OCI-LY7 (cell line): ENCODE measurements around the gene BCO2. TPM values are rescaled to one million over a fixed set of nuclear protein-coding genes. Genes with fewer than 3 reads are reported as not detected.

ENCODE experiments used
- BruUV-seq: library from RNA; stranded (reverse); fragments of 400-500 nt; replicated peaks from 2 replicates; lab custom pipeline; 2021; lab: Mats Ljungman, UMichigan
- CTCF ChIA-PET: fragments of 300-600 bp; sonication (Branson Sonifier 250); formaldehyde crosslinking; loops from one replicate; lab custom pipeline; 2022; ENCODE audit warnings: antibody characterized with exemption; ENCODE audit not compliant: unreplicated experiment; lab: Charles Lee
- POLR2A ChIA-PET: fragments of 300-600 bp; sonication (Branson Sonifier 250); formaldehyde crosslinking; loops from one replicate; lab custom pipeline; 2022; ENCODE audit warnings: antibody characterized with exemption; lab: Charles Lee
- DNase-seq: peaks from one replicate; pipeline ENCODE4 v3.0.0-alpha.2; 2015; ENCODE audit warnings: low spot score
- H2AFZ ChIP-seq: fragments of 200-600 bp; sonication (generic), shearing (Covaris generic); 2 replicates; pipeline ENCODE4 v1.6.1; 2014; ENCODE audit warnings: mild to moderate bottlenecking, antibody characterized with exemption, low read length, moderate library complexity
- H3K27ac ChIP-seq: fragments of 200-600 bp; sonication (generic); 2 replicates; pipeline ENCODE4 v1.5.1; 2014; ENCODE audit warnings: mixed run types, low read depth, mild to moderate bottlenecking, moderate library complexity, low read length, inconsistent platforms; ENCODE audit not compliant: poor library complexity, severe bottlenecking
- H3K36me3 ChIP-seq: fragments of 200-600 bp; sonication (generic); 2 replicates; pipeline ENCODE4 v1.6.1; 2014; ENCODE audit warnings: mild to moderate bottlenecking, antibody characterized with exemption, low read length, moderate library complexity, mixed read lengths; ENCODE audit not compliant: insufficient read depth
- H3K4me1 ChIP-seq: fragments of 200-600 bp; sonication (generic); 2 replicates; pipeline ENCODE4 v1.5.1; 2014; ENCODE audit warnings: mild to moderate bottlenecking, low read length; ENCODE audit not compliant: insufficient read depth, poor library complexity, severe bottlenecking
- H3K4me2 ChIP-seq: fragments of 200-600 bp; sonication (generic); 2 replicates; pipeline ENCODE4 v1.6.1; 2014; ENCODE audit warnings: mild to moderate bottlenecking, low read length
- H3K4me3 ChIP-seq: fragments of 200-600 bp; sonication (generic); 2 replicates; pipeline ENCODE4 v1.5.1; 2014; ENCODE audit warnings: mild to moderate bottlenecking, low read depth, low read length; ENCODE audit not compliant: poor library complexity, severe bottlenecking
- H3K79me2 ChIP-seq: fragments of 200-600 bp; sonication (generic); 2 replicates; pipeline ENCODE4 v1.6.1; 2016; ENCODE audit warnings: low read depth, mild to moderate bottlenecking, low read length, moderate library complexity, mixed read lengths; ENCODE audit not compliant: insufficient read depth
- H3K9me2 ChIP-seq: fragments of 200-600 bp; sonication (generic); 2 replicates; pipeline ENCODE4 v1.6.1; 2016; ENCODE audit warnings: mild to moderate bottlenecking, low read length, mixed read lengths; ENCODE audit not compliant: insufficient read depth
- H3K9me3 ChIP-seq: fragments of 200-600 bp; sonication (generic); 2 replicates; pipeline ENCODE4 v1.6.1; 2014; ENCODE audit warnings: mild to moderate bottlenecking, mixed run types, low read length, mixed read lengths
- H4K20me1 ChIP-seq: fragments of 200-600 bp; sonication (generic); 2 replicates; pipeline ENCODE4 v1.6.1; 2014; ENCODE audit warnings: mild to moderate bottlenecking, antibody characterized with exemption, low read length, moderate library complexity, mixed read lengths; ENCODE audit not compliant: insufficient read depth
- CTCF ChIP-seq: fragments of 200-600 bp; sonication (generic); conservative IDR thresholded peaks from 2 replicates; pipeline ENCODE4 v1.5.1; 2014; ENCODE audit warnings: mild to moderate bottlenecking, antibody characterized with exemption, low read length, moderate library complexity, mixed read lengths
- EZH2phosphoT487 ChIP-seq: fragments of 200-600 bp; sonication (generic); IDR thresholded peaks from 2 replicates; pipeline ENCODE4 v1.6.1; 2018; ENCODE audit warnings: low read depth, borderline replicate concordance, mild to moderate bottlenecking, mixed run types, antibody characterized with exemption, low read length, moderate library complexity, mixed read lengths
- intact Hi-C: fragments of 100-400 bp; cut with micrococcal nuclease; formaldehyde crosslinking; loops from one replicate; pipeline ENCODE4 v1.10.0; 2022; ENCODE audit not compliant: unreplicated experiment
- total RNA-seq, 2 experiments: library from RNA; depleted of rRNA in 1 of 2; stranded (reverse); fragments of >200 nt in 1 of 2; shearing (Covaris generic) in 1 of 2; gene quantifications; 2 replicates each; pipeline ENCODE4 v1.2.3, GENCODE V29; 2014 to 2022

BCO2 gene
- total RNA-seq, 2 experiments from 2014 or later, result 0.60 to 1.2 TPM

DNA sequence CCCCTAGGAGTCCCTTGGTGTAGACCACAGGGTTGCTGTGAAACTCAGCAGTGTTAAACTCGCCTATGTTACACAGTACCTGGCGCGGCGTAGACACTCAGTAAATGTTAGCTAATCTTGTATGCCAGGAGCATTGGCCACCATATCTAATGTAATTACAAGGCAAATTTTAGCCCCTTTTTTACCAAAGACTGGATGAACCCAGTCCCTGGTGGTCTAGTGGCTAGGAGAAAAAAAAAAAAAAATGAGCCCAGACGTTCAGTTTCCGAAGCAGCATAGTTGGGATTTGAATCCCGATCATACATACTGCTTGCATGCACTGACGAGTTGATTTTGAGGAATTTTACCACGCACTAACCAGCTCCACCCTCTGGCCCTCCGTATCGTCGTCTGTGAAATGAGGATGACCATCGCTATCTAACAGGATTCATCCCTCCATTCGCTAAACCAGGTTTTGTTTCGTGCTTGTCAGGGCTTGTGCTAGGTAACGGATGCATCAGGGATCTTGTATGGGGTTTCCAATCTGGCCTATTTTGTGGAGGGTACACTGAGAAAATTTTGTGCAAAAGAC, 51.6 kb downstream of the BCO2 start:
- peak overlapping the region; percentile 77 for H2AFZ ChIP-seq
- peak overlapping the region; percentile 58 for H3K27ac ChIP-seq
- H4K20me1 ChIP-seq, result no peaks in the 10 kb centered on the region
- peaks cover 28% of the 10 kb centered on the region; the same call in 1 of the 2 replicates for H3K36me3 ChIP-seq
- peaks cover 13% of the 10 kb centered on the region; the same call in 1 of the 2 replicates for H3K79me2 ChIP-seq
- H3K9me3 ChIP-seq, result no peaks in the 10 kb centered on the region
- CTCF ChIA-PET, result interaction anchor here (0.7 kb wide), 1 partner anchor 320 kb away, joined by 3 read pairs; no protein-coding TSS in a partner anchor
- peaks cover 10% of the 10 kb centered on the region for H3K4me1 ChIP-seq
- no TSS peak for BruUV-seq
- H3K9me2 ChIP-seq, result no peaks in the 10 kb centered on the region
- peak overlapping the region; percentile 98 for H3K4me2 ChIP-seq
- peak; percentile 4 for DNase-seq
- intact Hi-C loops, result no loop called here
- POLR2A ChIA-PET, result interaction anchor here (0.7 to 1.1 kb wide), 5 partner anchors 10 to 532 kb away, joined by 3 to 8 read pairs (median 4); no protein-coding TSS in a partner anchor
- TF ChIP-seq CTCF, result no peak
- TF ChIP-seq EZH2phosphoT487, result no peak
- peak overlapping the region; percentile 79 for H3K4me3 ChIP-seq

DNA sequence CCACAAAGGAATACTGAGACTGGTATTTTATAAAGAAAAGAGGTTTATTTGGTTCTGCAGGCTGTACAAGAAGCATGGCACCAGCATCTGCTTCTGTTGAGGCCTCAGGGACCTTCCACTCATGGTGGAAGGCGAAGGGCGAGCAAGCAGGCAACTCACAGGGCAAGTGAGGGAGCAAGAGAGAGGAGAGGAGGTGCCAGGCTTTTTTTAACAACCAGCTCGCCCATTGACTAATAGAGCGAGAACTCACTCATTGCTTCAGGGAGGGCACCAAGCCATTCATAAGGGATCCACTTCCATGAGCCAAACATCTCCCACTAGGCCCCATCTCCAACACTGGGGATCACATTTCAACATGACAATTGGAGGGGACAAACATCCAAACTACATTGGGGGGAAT, 52.2 kb downstream of the BCO2 start:
- Histone ChIP-seq H2AFZ (no peak overlapping the region), H4K20me1 (no peaks in the 10 kb centered on the region), H3K36me3 (peaks cover 29% of the 10 kb centered on the region; the same call in 1 of the 2 replicates), H3K4me1 (peaks cover 10% of the 10 kb centered on the region), H3K9me2 (no peaks in the 10 kb centered on the region), H3K4me2 (peak overlapping the region; percentile 98), H3K27ac (no peak overlapping the region), H3K79me2 (peaks cover 13% of the 10 kb centered on the region; the same call in 1 of the 2 replicates), H3K4me3 (peak overlapping the region; percentile 79), H3K9me3 (no peaks in the 10 kb centered on the region)
- ChIA-PET POLR2A (interaction anchor here (0.6 to 1.1 kb wide), 4 partner anchors 17 to 847 kb away, joined by 3 to 4 read pairs (median 3); no protein-coding TSS in a partner anchor), CTCF (no interaction called here)
- no TSS peak for BruUV-seq
- intact Hi-C loops, result no loop called here
- TF ChIP-seq EZH2phosphoT487, result no peak
- TF ChIP-seq CTCF, result no peak
- no peak for DNase-seq

DNA sequence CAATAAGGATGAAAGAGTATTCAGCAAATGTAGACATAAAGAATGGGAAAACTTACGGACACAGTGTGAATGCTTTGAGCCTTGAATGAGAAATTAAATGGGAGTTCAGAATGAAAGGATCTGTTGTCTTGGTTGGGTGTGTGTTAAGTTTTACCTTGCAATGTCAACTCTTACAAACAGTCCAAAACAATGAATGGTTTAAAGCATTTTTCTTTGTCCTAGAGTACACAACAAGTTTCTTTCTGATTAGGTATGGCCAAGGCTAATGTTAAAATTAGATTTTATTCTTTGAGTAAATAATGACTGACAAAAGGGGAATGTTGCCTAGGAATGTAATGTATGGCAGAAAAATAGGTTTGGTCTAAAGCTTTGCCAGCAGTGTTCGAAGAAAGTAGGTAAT, 53.4 kb downstream of the BCO2 start:
- no peak overlapping the region for H3K27ac ChIP-seq
- H4K20me1 ChIP-seq, result no peaks in the 10 kb centered on the region
- H3K4me2 ChIP-seq, result no peak overlapping the region
- DNase-seq, result no peak
- ChIA-PET CTCF (no interaction called here), POLR2A (interaction anchor here (0.6 to 1.1 kb wide), 3 partner anchors 8 to 1084 kb away, joined by 3 to 6 read pairs (median 3); no protein-coding TSS in a partner anchor)
- no peak for TF ChIP-seq EZH2phosphoT487
- TF ChIP-seq CTCF, result no peak
- no peaks in the 10 kb centered on the region for H3K9me3 ChIP-seq
- no peaks in the 10 kb centered on the region for H3K9me2 ChIP-seq
- BruUV-seq, result no TSS peak
- intact Hi-C loops, result no loop called here
- H2AFZ ChIP-seq, result no peak overlapping the region
- H3K36me3 ChIP-seq, result peaks cover 36% of the 10 kb centered on the region; the same call in 1 of the 2 replicates
- H3K4me3 ChIP-seq, result no peak overlapping the region
- H3K79me2 ChIP-seq, result peaks cover 13% of the 10 kb centered on the region; the same call in 1 of the 2 replicates
- peaks cover 10% of the 10 kb centered on the region for H3K4me1 ChIP-seq
